ENCODE measurements around the gene CCDC86.

Gene CCDC86

DNA sequence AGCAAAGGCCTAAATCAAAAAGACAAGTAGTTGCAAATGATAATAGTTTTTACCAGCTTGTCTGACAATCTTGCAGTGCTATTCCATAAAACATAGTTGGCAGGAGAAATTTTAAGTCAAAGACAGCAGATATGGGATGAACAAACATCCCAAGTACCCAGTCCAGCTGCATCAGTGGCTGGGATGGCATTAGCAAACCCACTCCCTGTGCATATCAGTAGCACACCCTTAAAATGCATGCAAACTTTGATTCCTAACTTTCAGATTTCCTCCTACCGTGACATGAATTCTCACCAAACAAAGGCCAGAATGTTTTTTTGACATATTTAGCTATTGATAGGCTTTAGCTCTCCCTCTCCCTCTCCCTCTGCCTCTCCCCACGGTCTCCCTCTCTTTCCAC lies 27.8 kb upstream of the CCDC86 start:
- Histone ChIP-seq H3K23ac (ENCODE audit: low read length in 2 of 2) (no peak overlapping the region), H3K27me3 (ENCODE audit: control insufficient read depth in 1 of 2, insufficient read depth in 1 of 2, low read length in 2 of 2) (peaks cover 15 to 33% of the 10 kb centered on the region in 2 experiments), H2BK120ac (ENCODE audit: low read depth, low read length) (no peak overlapping the region), H3K9me3 (ENCODE audit: control insufficient read depth, low read length) (peaks cover 27% of the 10 kb centered on the region), H3K4ac (ENCODE audit: low read depth in 1 of 2, low read length in 2 of 2) (no peak overlapping the region), H3K9ac (ENCODE audit: low read length) (no peak overlapping the region), H3K18ac (ENCODE audit: low read depth in 1 of 2, low read length in 2 of 2) (no peak overlapping the region), H3K14ac (ENCODE audit: low read length in 2 of 2) (no peak overlapping the region), H3K4me2 (ENCODE audit: low read length, poor library complexity, severe bottlenecking) (no peak overlapping the region), H4K8ac (ENCODE audit: low read length) (no peak overlapping the region), H3K79me1 (replicated peaks; ENCODE audit: low read length, poor library complexity, severe bottlenecking) (no peaks in the 10 kb centered on the region), H3K4me3 (ENCODE audit: insufficient read depth in 1 of 2, low read depth in 1 of 2, low read length in 2 of 2) (no peak overlapping the region), H2BK12ac (ENCODE audit: low read length in 2 of 2) (no peak overlapping the region), H2BK15ac (ENCODE audit: low read depth, poor library complexity, severe bottlenecking) (no peak overlapping the region), H2BK5ac (ENCODE audit: low read depth, low read length, poor library complexity, severe bottlenecking) (no peak overlapping the region), H3K36me3 (ENCODE audit: control insufficient read depth in 1 of 2, insufficient read depth in 2 of 2, low read depth in 1 of 2, low read length in 2 of 2) (no peaks in the 10 kb centered on the region), H2AK5ac (ENCODE audit: low read length, severe bottlenecking) (no peak overlapping the region), H4K91ac (ENCODE audit: low read length) (no peak overlapping the region), H2AFZ (ENCODE audit: low read depth, low read length) (no peak overlapping the region), H3K27ac (ENCODE audit: low read length, poor library complexity, severe bottlenecking) (no peak overlapping the region), H3K4me1 (ENCODE audit: control insufficient read depth, insufficient read depth, low read depth, low read length) (no peaks in the 10 kb centered on the region)
- 80% methylated on average over 2 of the region's 2 CpGs for WGBS
- DNase-seq = no peak

DNA sequence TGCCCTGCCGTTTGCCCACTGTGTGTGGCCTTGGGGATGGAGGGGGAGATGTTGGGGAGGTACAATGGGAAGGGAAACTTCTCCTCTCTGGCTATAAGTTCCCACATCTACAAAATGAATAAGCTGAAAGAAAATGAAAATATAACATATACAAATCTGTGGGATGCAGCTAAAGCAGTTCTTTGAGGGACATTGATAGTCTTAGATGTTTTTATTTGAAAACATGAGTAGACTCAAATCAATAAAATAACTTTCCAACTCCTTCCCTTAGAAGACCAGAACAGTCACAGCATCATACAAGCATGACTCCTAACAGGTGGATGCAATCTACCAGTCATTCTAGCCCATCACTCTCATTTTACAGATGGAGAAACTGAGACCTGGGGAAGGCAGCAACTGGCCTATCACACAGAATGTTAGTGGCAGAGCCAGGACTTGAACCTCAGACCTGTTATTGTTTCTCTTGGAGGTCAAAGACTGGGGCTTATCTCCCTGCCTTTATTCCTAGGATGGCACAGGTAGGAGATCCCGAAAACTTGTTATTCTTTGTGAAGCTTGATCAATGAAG lies 25.2 kb upstream of the CCDC86 start:
- no peak for DNase-seq
- no peaks in the 10 kb centered on the region for H3K4me1 ChIP-seq (ENCODE audit: control insufficient read depth, insufficient read depth, low read depth, low read length)
- peaks cover 16 to 36% of the 10 kb centered on the region in 2 experiments for H3K27me3 ChIP-seq (ENCODE audit: control insufficient read depth in 1 of 2, insufficient read depth in 1 of 2, low read length in 2 of 2)
- H4K91ac ChIP-seq (ENCODE audit: low read length) = no peak overlapping the region
- H2BK5ac ChIP-seq (ENCODE audit: low read depth, low read length, poor library complexity, severe bottlenecking) = no peak overlapping the region
- no peak overlapping the region for H4K8ac ChIP-seq (ENCODE audit: low read length)
- H3K18ac ChIP-seq (ENCODE audit: low read depth in 1 of 2, low read length in 2 of 2) = no peak overlapping the region
- H2AFZ ChIP-seq (ENCODE audit: low read depth, low read length) = no peak overlapping the region
- WGBS = 83% methylated on average over 1 of the region's 2 CpGs
- no peaks in the 10 kb centered on the region for H3K79me1 ChIP-seq (replicated peaks; ENCODE audit: low read length, poor library complexity, severe bottlenecking)
- no peak overlapping the region for H2AK5ac ChIP-seq (ENCODE audit: low read length, severe bottlenecking)
- no peak overlapping the region for H3K14ac ChIP-seq (ENCODE audit: low read length in 2 of 2)
- H3K27ac ChIP-seq (ENCODE audit: low read length, poor library complexity, severe bottlenecking) = no peak overlapping the region
- H2BK12ac ChIP-seq (ENCODE audit: low read length in 2 of 2) = no peak overlapping the region
- no peak overlapping the region for H2BK120ac ChIP-seq (ENCODE audit: low read depth, low read length)
- H3K4ac ChIP-seq (ENCODE audit: low read depth in 1 of 2, low read length in 2 of 2) = no peak overlapping the region
- H3K9ac ChIP-seq (ENCODE audit: low read length) = no peak overlapping the region
- no peaks in the 10 kb centered on the region for H3K36me3 ChIP-seq (ENCODE audit: control insufficient read depth in 1 of 2, insufficient read depth in 2 of 2, low read depth in 1 of 2, low read length in 2 of 2)
- no peak overlapping the region for H3K4me3 ChIP-seq (ENCODE audit: insufficient read depth in 1 of 2, low read depth in 1 of 2, low read length in 2 of 2)
- H3K23ac ChIP-seq (ENCODE audit: low read length in 2 of 2) = no peak overlapping the region
- no peak overlapping the region for H2BK15ac ChIP-seq (ENCODE audit: low read depth, poor library complexity, severe bottlenecking)
- peaks cover 27% of the 10 kb centered on the region for H3K9me3 ChIP-seq (ENCODE audit: control insufficient read depth, low read length)
- H3K4me2 ChIP-seq (ENCODE audit: low read length, poor library complexity, severe bottlenecking) = no peak overlapping the region

DNA sequence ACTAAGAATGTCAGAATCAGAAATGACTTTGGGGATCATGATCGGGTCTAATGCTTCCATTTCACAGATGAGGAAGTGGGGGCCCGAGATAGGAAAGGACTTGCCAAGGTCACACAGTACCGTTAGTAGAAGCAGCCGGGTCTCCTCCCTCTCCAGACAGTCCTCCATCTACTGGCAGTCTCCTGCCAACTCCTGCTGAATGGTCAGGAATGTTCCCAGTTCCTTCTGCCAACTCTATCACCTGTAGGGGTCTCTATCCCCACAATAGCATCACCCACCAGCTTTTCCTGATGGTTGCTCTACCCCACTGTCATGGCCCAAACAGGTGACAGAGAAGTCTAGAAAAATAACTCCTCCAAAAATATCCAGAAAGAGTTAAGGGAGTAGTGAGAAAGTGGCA lies 23.9 kb upstream of the CCDC86 start:
- no peak overlapping the region for H2AK5ac ChIP-seq (ENCODE audit: low read length, severe bottlenecking)
- H4K91ac ChIP-seq (ENCODE audit: low read length) = no peak overlapping the region
- H3K4me1 ChIP-seq (ENCODE audit: control insufficient read depth, insufficient read depth, low read depth, low read length) = no peaks in the 10 kb centered on the region
- no peak overlapping the region for H3K18ac ChIP-seq (ENCODE audit: low read depth in 1 of 2, low read length in 2 of 2)
- no peak overlapping the region for H2BK15ac ChIP-seq (ENCODE audit: low read depth, poor library complexity, severe bottlenecking)
- no peaks in the 10 kb centered on the region for H3K79me1 ChIP-seq (replicated peaks; ENCODE audit: low read length, poor library complexity, severe bottlenecking)
- no peaks in the 10 kb centered on the region for H3K36me3 ChIP-seq (ENCODE audit: control insufficient read depth in 1 of 2, insufficient read depth in 2 of 2, low read depth in 1 of 2, low read length in 2 of 2)
- no peak overlapping the region for H3K4ac ChIP-seq (ENCODE audit: low read depth in 1 of 2, low read length in 2 of 2)
- H3K9me3 ChIP-seq (ENCODE audit: control insufficient read depth, low read length) = peaks cover 24% of the 10 kb centered on the region
- no peak overlapping the region for H2BK120ac ChIP-seq (ENCODE audit: low read depth, low read length)
- no peak overlapping the region for H3K9ac ChIP-seq (ENCODE audit: low read length)
- no peak for DNase-seq
- peaks cover 15 to 29% of the 10 kb centered on the region in 2 experiments for H3K27me3 ChIP-seq (ENCODE audit: control insufficient read depth in 1 of 2, insufficient read depth in 1 of 2, low read length in 2 of 2)
- H3K14ac ChIP-seq (ENCODE audit: low read length in 2 of 2) = no peak overlapping the region
- no peak overlapping the region for H2BK5ac ChIP-seq (ENCODE audit: low read depth, low read length, poor library complexity, severe bottlenecking)
- H2AFZ ChIP-seq (ENCODE audit: low read depth, low read length) = no peak overlapping the region
- H3K27ac ChIP-seq (ENCODE audit: low read length, poor library complexity, severe bottlenecking) = no peak overlapping the region
- no peak overlapping the region for H3K4me2 ChIP-seq (ENCODE audit: low read length, poor library complexity, severe bottlenecking)
- WGBS = 90% methylated on average over 4 of the region's 4 CpGs
- no peak overlapping the region for H2BK12ac ChIP-seq (ENCODE audit: low read length in 2 of 2)
- no peak overlapping the region for H4K8ac ChIP-seq (ENCODE audit: low read length)
- H3K23ac ChIP-seq (ENCODE audit: low read length in 2 of 2) = no peak overlapping the region
- H3K4me3 ChIP-seq (ENCODE audit: insufficient read depth in 1 of 2, low read depth in 1 of 2, low read length in 2 of 2) = no peak overlapping the region

DNA sequence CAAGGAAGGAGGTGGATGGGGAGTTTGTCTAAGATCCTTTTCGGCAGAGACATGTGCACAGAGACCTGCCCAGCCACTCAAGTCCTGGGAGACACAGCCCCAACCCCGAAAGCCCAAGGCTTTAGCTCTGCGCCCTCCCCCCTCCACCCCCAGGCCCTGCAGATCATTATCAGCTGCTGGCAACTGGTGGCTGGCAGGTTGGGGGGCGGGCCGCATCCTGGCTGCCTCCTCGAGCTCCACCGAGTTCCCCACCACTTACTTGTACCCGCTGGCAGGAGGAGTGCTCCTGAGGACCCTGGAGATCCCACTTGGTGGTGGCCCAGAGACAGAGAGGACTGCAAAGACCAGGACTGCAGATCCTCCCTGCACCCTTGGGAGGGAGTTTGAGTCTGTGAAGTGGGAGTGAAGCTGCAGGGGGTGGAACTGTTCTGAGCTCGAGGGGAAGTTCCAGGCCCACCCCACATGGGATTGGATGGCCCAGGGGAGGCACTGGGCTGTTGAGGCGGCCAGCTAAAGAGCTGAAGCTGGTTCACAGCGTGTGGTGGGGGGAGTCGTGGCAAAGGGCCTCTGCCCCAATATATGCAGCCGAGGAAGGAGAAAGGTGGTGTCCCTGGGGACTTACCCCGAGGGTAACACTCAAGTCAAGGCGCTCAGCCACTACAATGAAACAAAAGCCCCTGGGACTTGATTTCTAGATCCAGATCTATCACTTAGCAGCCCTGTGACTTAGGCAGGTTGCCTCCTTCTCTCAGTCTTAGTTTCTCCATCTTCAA lies 19.9 kb upstream of the CCDC86 start:
- DNase-seq = no peak

More for the DNA sequence above, 19.9 kb upstream of the CCDC86 start:
- Histone ChIP-seq H2BK15ac (ENCODE audit: low read depth, poor library complexity, severe bottlenecking) (no peak overlapping the region), H3K4me3 (ENCODE audit: insufficient read depth in 1 of 2, low read depth in 1 of 2, low read length in 2 of 2) (no peak overlapping the region), H3K23ac (ENCODE audit: low read length in 2 of 2) (no peak overlapping the region), H4K91ac (ENCODE audit: low read length) (no peak overlapping the region), H3K79me1 (replicated peaks; ENCODE audit: low read length, poor library complexity, severe bottlenecking) (no peaks in the 10 kb centered on the region), H3K36me3 (ENCODE audit: control insufficient read depth in 1 of 2, insufficient read depth in 2 of 2, low read depth in 1 of 2, low read length in 2 of 2) (no peaks in the 10 kb centered on the region), H3K4me2 (ENCODE audit: low read length, poor library complexity, severe bottlenecking) (no peak overlapping the region), H2BK12ac (ENCODE audit: low read length in 2 of 2) (no peak overlapping the region), H2AFZ (ENCODE audit: low read depth, low read length) (no peak overlapping the region), H2BK120ac (ENCODE audit: low read depth, low read length) (no peak overlapping the region), H3K14ac (ENCODE audit: low read length in 2 of 2) (no peak overlapping the region), H3K9me3 (ENCODE audit: control insufficient read depth, low read length) (peaks cover 14% of the 10 kb centered on the region), H3K9ac (ENCODE audit: low read length) (no peak overlapping the region), H3K27me3 (ENCODE audit: control insufficient read depth in 1 of 2, insufficient read depth in 1 of 2, low read length in 2 of 2) (peaks cover 10 to 40% of the 10 kb centered on the region in 2 experiments), H3K18ac (ENCODE audit: low read depth in 1 of 2, low read length in 2 of 2) (no peak overlapping the region), H3K27ac (ENCODE audit: low read length, poor library complexity, severe bottlenecking) (no peak overlapping the region), H2AK5ac (ENCODE audit: low read length, severe bottlenecking) (no peak overlapping the region), H3K4ac (ENCODE audit: low read depth in 1 of 2, low read length in 2 of 2) (no peak overlapping the region), H4K8ac (ENCODE audit: low read length) (no peak overlapping the region), H3K4me1 (ENCODE audit: control insufficient read depth, insufficient read depth, low read depth, low read length) (no peaks in the 10 kb centered on the region), H2BK5ac (ENCODE audit: low read depth, low read length, poor library complexity, severe bottlenecking) (no peak overlapping the region)
- WGBS = 78% methylated on average over 15 of the region's 15 CpGs

Data from mesenchymal stem cell (in vitro differentiated cells and primary cell).